Liver (tissue), 9 donors: ENCODE data around the gene VWF. TPM values are rescaled to one million over a fixed set of nuclear protein-coding genes. Genes with fewer than 3 reads are reported as not detected.

Source experiments
- DNase-seq: peaks from one replicate; pipeline ENCODE4 v3.0.0-alpha.2; 2017; ENCODE audit warnings: low spot score
- H3K27ac ChIP-seq, 2 donors: one replicate each; pipeline ENCODE4 v1.7.0; 2013; ENCODE audit warnings: inconsistent platforms in 2 of 2, low read length in 2 of 2, control low read depth in 1 of 2, low read depth in 1 of 2, mild to moderate bottlenecking in 1 of 2
- H3K27me3 ChIP-seq, 4 donors: one replicate each; pipeline versions ENCODE4 v1.6.1 to v1.7.0; 2013; ENCODE audit warnings: low read length in 3 of 4, inconsistent platforms in 1 of 4, mild to moderate bottlenecking in 1 of 4, moderate library complexity in 1 of 4; ENCODE audit not compliant: control insufficient read depth in 4 of 4, insufficient read depth in 4 of 4
- H3K36me3 ChIP-seq, 4 donors: one replicate each; pipeline versions ENCODE4 v1.6.1 to v1.7.0; 2013; ENCODE audit warnings: low read length in 3 of 4, mild to moderate bottlenecking in 3 of 4, low read depth in 1 of 4, moderate library complexity in 1 of 4; ENCODE audit not compliant: control insufficient read depth in 4 of 4, insufficient read depth in 3 of 4
- H3K4me1 ChIP-seq, 4 donors: one replicate each; pipeline versions ENCODE4 v1.6.1 to v1.7.0; 2013; ENCODE audit warnings: low read length in 3 of 4, mild to moderate bottlenecking in 3 of 4, moderate library complexity in 1 of 4; ENCODE audit not compliant: control insufficient read depth in 4 of 4, insufficient read depth in 4 of 4
- H3K4me3 ChIP-seq, 3 donors: one replicate each; pipeline versions ENCODE4 v1.6.1 to v1.7.0; 2013; ENCODE audit warnings: low read length in 3 of 3, control low read depth in 1 of 3, low read depth in 1 of 3, mild to moderate bottlenecking in 1 of 3
- H3K9ac ChIP-seq, 2 donors: one replicate each; pipeline ENCODE4 v1.7.0; 2013; ENCODE audit warnings: low read length in 2 of 2, mild to moderate bottlenecking in 2 of 2, moderate library complexity in 2 of 2, control low read depth in 1 of 2, low read depth in 1 of 2
- H3K9me3 ChIP-seq, 4 donors: one replicate each; pipeline versions ENCODE4 v1.6.1 to v1.7.0; 2013; ENCODE audit warnings: low read length in 3 of 4; ENCODE audit not compliant: control insufficient read depth in 4 of 4
- ATF3 ChIP-seq: IDR thresholded peaks from 2 replicates; pipeline ENCODE4 v1.6.1; 2016; ENCODE audit warnings: antibody characterized with exemption
- CTCF ChIP-seq: fragments of 150-350 bp; IDR thresholded peaks from 2 replicates; pipeline ENCODE4 v1.5.1; 2017; ENCODE audit warnings: improper control_type of control experiment, low read depth, low read length; ENCODE audit not compliant: missing input control
- EGR1 ChIP-seq, 2 donors: IDR thresholded peaks; 2 replicates each; pipeline ENCODE4 v1.6.1; 2016 to 2018; ENCODE audit warnings: antibody characterized with exemption in 2 of 2, low read depth in 2 of 2
- FOXA1 ChIP-seq: IDR thresholded peaks from 2 replicates; pipeline ENCODE4 v1.6.1; 2016; ENCODE audit warnings: antibody characterized with exemption
- HNF4A ChIP-seq, 2 donors: conservative IDR thresholded peaks; 2 replicates each; pipeline ENCODE4 v1.6.1; 2016; ENCODE audit warnings: antibody characterized with exemption in 2 of 2, mild to moderate bottlenecking in 2 of 2
- JUND ChIP-seq, 2 donors: IDR thresholded peaks; 2 replicates each; pipeline ENCODE4 v1.6.1; 2016; ENCODE audit warnings: antibody characterized with exemption in 2 of 2
- MAX ChIP-seq: IDR thresholded peaks from 2 replicates; pipeline ENCODE4 v1.6.1; 2016; ENCODE audit warnings: antibody characterized with exemption
- RAD21 ChIP-seq, 2 donors: IDR thresholded peaks; 2 replicates each; pipeline ENCODE4 v1.6.1; 2016; ENCODE audit warnings: antibody characterized with exemption in 2 of 2, mild to moderate bottlenecking in 2 of 2
- REST ChIP-seq: IDR thresholded peaks from 2 replicates; pipeline ENCODE4 v1.6.1; 2016; ENCODE audit warnings: antibody characterized with exemption, mild to moderate bottlenecking
- RXRA ChIP-seq, 2 donors: IDR thresholded peaks; 2 replicates each; pipeline ENCODE4 v1.6.1; 2017 to 2018; ENCODE audit warnings: antibody characterized with exemption in 2 of 2, mild to moderate bottlenecking in 1 of 2
- SP1 ChIP-seq: IDR thresholded peaks from 2 replicates; pipeline ENCODE4 v1.6.1; 2018; ENCODE audit warnings: antibody characterized with exemption, mild to moderate bottlenecking
- TAF1 ChIP-seq: conservative IDR thresholded peaks from 2 replicates; pipeline ENCODE4 v1.6.1; 2016; ENCODE audit warnings: antibody characterized with exemption, mild to moderate bottlenecking
- YY1 ChIP-seq: IDR thresholded peaks from 2 replicates; pipeline ENCODE4 v1.6.1; 2016; ENCODE audit warnings: antibody characterized with exemption, mild to moderate bottlenecking
- ZBTB33 ChIP-seq: IDR thresholded peaks from 2 replicates; pipeline ENCODE4 v1.6.1; 2016; ENCODE audit warnings: antibody characterized with exemption
- WGBS: extraction: QIAGEN DNeasy Blood & Tissue Kit; methylation state at CpG from one replicate; pipeline ENCODE4 v1.1.7; 2013; 5-methylcytosine and 5-hydroxymethylcytosine counted together
- polyA plus RNA-seq, 2 donors: library from polyadenylated mRNA; stranded (reverse) in 1 of 2; unstranded in 1 of 2; fragments of 200-250 nt in 1 of 2; fragments of >200 nt in 1 of 2; fragmentation: Nextera tagmentation in 1 of 2; extraction: Ambion mirVana in 1 of 2; gene quantifications; one replicate each; pipeline versions ENCODE4 v1.2.1 to v1.2.3, GENCODE V29; 2013 to 2015
- total RNA-seq, 2 donors: library from RNA; depleted of rRNA; stranded (reverse); fragments of >200 nt; gene quantifications; one replicate each; pipeline ENCODE4 v1.2.3, GENCODE V29; 2014
- donor health status: healthy.
- donor health status: healthy.
- donor health status: healthy.
- donor health status: healthy.
- donor health status: healthy.

VWF gene
- total and polyA plus RNA-seq, 4 donors, result 2.1 to 10.8 (median 4.0) TPM

- no peak for DNase-seq
- Histone ChIP-seq H3K27me3 (no peaks in the 10 kb centered on the region), H3K9ac (no peak overlapping the region), H3K27ac (no peak overlapping the region), H3K4me1 (no peaks in the 10 kb centered on the region), H3K9me3 (no peaks in the 10 kb centered on the region), H3K4me3 (no peak overlapping the region), H3K36me3 (no peaks in the 10 kb centered on the region)
- TF ChIP-seq REST, result no peak
- no peak for TF ChIP-seq FOXA1
- no peak for TF ChIP-seq TAF1
- TF ChIP-seq JUND (IDR thresholded peaks at IDR 0.05), result no peak
- no peak for TF ChIP-seq RXRA (IDR thresholded peaks at IDR 0.05)
- TF ChIP-seq RAD21 (IDR thresholded peaks at IDR 0.05), result no peak
- TF ChIP-seq CTCF, result no peak
- TF ChIP-seq SP1, result no peak
- TF ChIP-seq HNF4A (conservative IDR thresholded peaks at IDR 0.05), result no peak
- no peak for TF ChIP-seq MAX
- no peak for TF ChIP-seq EGR1 (IDR thresholded peaks at IDR 0.05; ENCODE audit: low read depth in 2 of 2)
- no peak for TF ChIP-seq YY1
- no peak for TF ChIP-seq ZBTB33
- no peak for TF ChIP-seq ATF3
- WGBS, result 62% methylated on average over 6 of the region's 6 CpGs
These were observed 219.5 kb downstream of the VWF start for GRCh38 chr12:5904969-5905368.

GRCh38 chr12:5904441-5904840 lies 220.0 kb downstream of the VWF start:
- no peaks in the 10 kb centered on the region for H3K27me3 ChIP-seq
- H3K4me3 ChIP-seq, result no peak overlapping the region
- H3K36me3 ChIP-seq, result no peaks in the 10 kb centered on the region
- DNase-seq, result no peak
- H3K27ac ChIP-seq, result no peak overlapping the region
- no peak overlapping the region for H3K9ac ChIP-seq
- H3K9me3 ChIP-seq, result no peaks in the 10 kb centered on the region
- 83% methylated on average over 11 of the region's 11 CpGs for WGBS
- TF ChIP-seq YY1, result no peak
- no peak for TF ChIP-seq HNF4A (conservative IDR thresholded peaks at IDR 0.05)
- TF ChIP-seq SP1, result no peak
- H3K4me1 ChIP-seq, result no peaks in the 10 kb centered on the region
